Measurements from ENCODE around the gene TGIF2. TPM values are rescaled to one million over a fixed set of nuclear protein-coding genes. Genes with fewer than 3 reads are reported as not detected.

The TGIF2 gene
- total RNA-seq, 4 donors from 2014 or later, result 1.4 to 3.9 (median 1.4) TPM

DNA sequence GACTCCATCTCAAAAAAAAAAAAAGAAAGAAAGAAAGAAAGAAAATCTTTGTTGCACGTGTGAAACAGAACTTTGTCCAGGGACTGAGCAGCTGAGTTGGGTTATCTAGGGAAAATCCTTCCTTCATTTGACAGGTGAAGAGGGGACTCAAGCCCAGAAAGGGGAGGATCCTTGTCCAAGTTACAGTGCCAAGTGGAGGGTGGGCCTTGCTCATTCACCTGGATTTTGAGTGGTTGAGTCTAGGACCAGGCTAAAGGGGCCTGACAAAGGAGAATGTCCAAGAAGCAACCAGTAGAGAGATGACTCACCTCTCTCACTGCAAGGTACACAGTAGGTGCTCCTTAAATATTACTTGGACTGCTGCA, 2.7 kb downstream of the TGIF2 start:
- DNase-seq (no peak), ATAC-seq (no peak)
- in situ Hi-C loops (cut with MboI; ENCODE audit: low sequenced_read_pairs in 4 of 4) (loop anchor here in 1 of 4 donors (25.0 kb wide), 1 partner anchor 364 kb away; no protein-coding TSS in a partner anchor), intact Hi-C loops (cut with DNase I; ENCODE audit: low total_unique reads) (no loop called here)
- H3K9me3 ChIP-seq, result no peaks in the 10 kb centered on the region
- H3K27ac ChIP-seq, result no peak overlapping the region
- H3K36me3 ChIP-seq, result no peaks in the 10 kb centered on the region
- H3K4me1 ChIP-seq, result peaks cover 7 to 18% of the 10 kb centered on the region in 2 donors
- H3K4me3 ChIP-seq, result no peak overlapping the region
- TF ChIP-seq, protein P1, sequence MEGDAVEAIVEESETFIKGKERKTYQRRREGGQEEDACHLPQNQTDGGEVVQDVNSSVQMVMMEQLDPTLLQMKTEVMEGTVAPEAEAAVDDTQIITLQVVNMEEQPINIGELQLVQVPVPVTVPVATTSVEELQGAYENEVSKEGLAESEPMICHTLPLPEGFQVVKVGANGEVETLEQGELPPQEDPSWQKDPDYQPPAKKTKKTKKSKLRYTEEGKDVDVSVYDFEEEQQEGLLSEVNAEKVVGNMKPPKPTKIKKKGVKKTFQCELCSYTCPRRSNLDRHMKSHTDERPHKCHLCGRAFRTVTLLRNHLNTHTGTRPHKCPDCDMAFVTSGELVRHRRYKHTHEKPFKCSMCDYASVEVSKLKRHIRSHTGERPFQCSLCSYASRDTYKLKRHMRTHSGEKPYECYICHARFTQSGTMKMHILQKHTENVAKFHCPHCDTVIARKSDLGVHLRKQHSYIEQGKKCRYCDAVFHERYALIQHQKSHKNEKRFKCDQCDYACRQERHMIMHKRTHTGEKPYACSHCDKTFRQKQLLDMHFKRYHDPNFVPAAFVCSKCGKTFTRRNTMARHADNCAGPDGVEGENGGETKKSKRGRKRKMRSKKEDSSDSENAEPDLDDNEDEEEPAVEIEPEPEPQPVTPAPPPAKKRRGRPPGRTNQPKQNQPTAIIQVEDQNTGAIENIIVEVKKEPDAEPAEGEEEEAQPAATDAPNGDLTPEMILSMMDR (IDR thresholded peaks at IDR 0.05 in 4 of 5, conservative IDR thresholded peaks at IDR 0.05 in 1 of 5), result no peak
- TF ChIP-seq POLR2A (IDR thresholded peaks at IDR 0.05), result no peak
- H3K27me3 ChIP-seq, result peaks cover 10 to 19% (median 16%) of the 10 kb centered on the region in 3 donors

DNA sequence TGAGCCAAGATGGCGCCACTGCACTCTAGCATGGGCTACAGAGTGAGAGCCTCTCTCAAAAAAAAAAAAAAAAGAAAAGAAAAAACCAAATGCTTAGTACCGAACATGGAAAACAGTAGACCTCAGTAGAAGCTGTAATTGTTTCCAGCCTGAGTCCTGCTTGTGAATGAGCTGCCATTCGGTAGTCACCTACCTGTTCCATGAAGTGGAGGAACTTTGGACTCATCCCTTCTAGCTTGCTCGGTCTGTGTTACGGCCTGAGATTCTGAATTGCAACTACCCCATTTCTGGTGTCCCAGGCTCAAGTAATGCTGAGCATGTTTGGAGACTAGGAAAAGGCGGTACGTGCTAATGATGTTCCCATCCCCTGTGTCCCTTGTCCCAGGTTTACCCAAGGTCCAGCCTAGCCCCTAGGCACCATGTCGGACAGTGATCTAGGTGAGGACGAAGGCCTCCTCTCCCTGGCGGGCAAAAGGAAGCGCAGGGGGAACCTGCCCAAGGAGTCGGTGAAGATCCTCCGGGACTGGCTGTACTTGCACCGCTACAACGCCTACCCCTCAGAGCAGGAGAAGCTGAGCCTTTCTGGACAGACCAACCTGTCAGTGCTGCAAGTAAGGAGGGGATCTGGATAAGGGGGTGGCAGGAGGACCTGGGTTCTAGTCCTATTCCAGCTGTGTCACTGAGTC, 5.1 kb downstream of the TGIF2 start:
- ATAC-seq (no peak), DNase-seq (no peak)
- in situ Hi-C loops (cut with MboI; ENCODE audit: low sequenced_read_pairs in 4 of 4), result loop anchor here in 1 of 4 donors (25.0 kb wide), 1 partner anchor 366 kb away; no protein-coding TSS in a partner anchor
- Histone ChIP-seq H3K36me3 (no peaks in the 10 kb centered on the region), H3K9me3 (no peaks in the 10 kb centered on the region), H3K4me1 (peaks cover 7 to 18% of the 10 kb centered on the region in 2 donors), H3K4me3 (no peak overlapping the region), H3K27ac (no peak overlapping the region), H3K27me3 (peaks cover 10 to 19% (median 16%) of the 10 kb centered on the region in 3 donors)
- TF ChIP-seq POLR2A (IDR thresholded peaks at IDR 0.05), result no peak
- TF ChIP-seq, protein P1 (IDR thresholded peaks at IDR 0.05 in 4 of 5, conservative IDR thresholded peaks at IDR 0.05 in 1 of 5), result no peak
- intact Hi-C loops (cut with DNase I; ENCODE audit: low total_unique reads), result no loop called here

DNA sequence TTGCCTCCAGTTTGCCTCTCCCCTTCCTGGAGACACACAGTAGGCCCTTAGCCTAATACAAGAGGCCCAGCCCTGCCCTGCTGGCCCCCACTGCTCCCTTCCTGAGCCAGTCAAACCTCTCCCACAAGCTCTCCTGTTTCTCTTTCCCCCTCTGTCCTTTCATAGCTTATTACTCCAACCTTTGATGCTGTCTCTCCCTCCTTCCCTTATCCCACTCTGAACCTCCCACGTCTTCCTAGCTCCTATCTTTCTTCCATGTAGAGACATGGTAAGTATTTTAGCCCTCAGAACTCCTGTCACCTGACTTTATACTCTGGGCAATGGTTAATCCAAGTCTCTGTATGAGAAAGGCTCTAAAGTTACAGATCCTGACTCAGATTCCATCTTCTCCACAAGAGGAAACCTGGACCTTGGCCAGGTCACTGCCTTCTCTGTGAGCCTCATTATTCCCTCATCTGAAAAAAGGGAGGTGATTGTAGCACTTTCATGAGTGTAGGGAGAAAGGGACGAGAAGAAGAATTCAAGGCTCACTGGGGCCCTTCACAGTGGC, 6.7 kb downstream of the TGIF2 start:
- Histone ChIP-seq H3K4me3 (no peak overlapping the region), H3K27ac (no peak overlapping the region), H3K4me1 (peaks cover 5 to 7% of the 10 kb centered on the region in 2 donors), H3K27me3 (peaks cover 1 to 4% (median 4%) of the 10 kb centered on the region in 3 donors), H3K36me3 (no peaks in the 10 kb centered on the region), H3K9me3 (no peaks in the 10 kb centered on the region)
- TF ChIP-seq, protein P1 (IDR thresholded peaks at IDR 0.05 in 4 of 5, conservative IDR thresholded peaks at IDR 0.05 in 1 of 5), result no peak
- no peak for TF ChIP-seq POLR2A (IDR thresholded peaks at IDR 0.05)
- DNase-seq, result no peak
- intact Hi-C loops (cut with DNase I; ENCODE audit: low total_unique reads), result no loop called here
- in situ Hi-C loops (cut with MboI; ENCODE audit: low sequenced_read_pairs in 4 of 4), result loop anchor here in 1 of 4 donors (25.0 kb wide), 1 partner anchor 368 kb away; no protein-coding TSS in a partner anchor
- no peak for ATAC-seq

DNA sequence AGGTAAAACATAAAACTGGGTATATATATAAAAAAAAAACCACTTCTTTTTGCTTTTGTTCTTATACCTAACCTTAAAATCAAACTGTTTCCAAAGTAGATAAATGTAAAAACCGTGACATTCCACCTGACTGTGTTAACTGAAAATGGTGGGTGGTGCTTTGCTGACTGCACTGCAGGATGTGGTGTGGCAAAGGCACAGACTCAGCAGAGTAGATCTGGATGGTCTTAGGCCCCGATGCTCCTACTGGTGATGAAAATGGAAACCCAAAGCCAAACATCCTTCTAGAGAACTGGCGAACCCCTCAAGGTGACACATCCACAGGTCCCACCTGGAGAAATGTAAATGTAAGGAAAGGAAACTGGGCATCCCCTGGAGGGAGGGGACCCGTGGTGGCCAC, 8.9 kb downstream of the TGIF2 start:
- DNase-seq (no peak), ATAC-seq (no peak)
- no peaks in the 10 kb centered on the region for H3K27me3 ChIP-seq
- H3K27ac ChIP-seq, result no peak overlapping the region
- no peaks in the 10 kb centered on the region for H3K4me1 ChIP-seq
- H3K36me3 ChIP-seq, result no peaks in the 10 kb centered on the region
- in situ Hi-C loops (cut with MboI; ENCODE audit: low sequenced_read_pairs in 4 of 4), result loop anchor here in 1 of 4 donors (25.0 kb wide), 1 partner anchor 370 kb away; no protein-coding TSS in a partner anchor
- H3K9me3 ChIP-seq, result no peaks in the 10 kb centered on the region
- no peak overlapping the region for H3K4me3 ChIP-seq
- TF ChIP-seq, protein P1 (IDR thresholded peaks at IDR 0.05 in 4 of 5, conservative IDR thresholded peaks at IDR 0.05 in 1 of 5), result no peak
- no peak for TF ChIP-seq POLR2A (IDR thresholded peaks at IDR 0.05)
- intact Hi-C loops (cut with DNase I; ENCODE audit: low total_unique reads), result no loop called here
